GM20431 (cell line): Measurements from ENCODE around the gene PTPRQ.
"Not testable (repeated sequence)": the region's sequence is repeated elsewhere in the genome, so short reads cannot be mapped to it uniquely, and the experiment has no call there.

Experiments used
- in situ Hi-C: fragments of 300-500 bp; cut with MseI, MboI; formaldehyde crosslinking; loops from one replicate; pipeline ENCODE4 v1.15.0; 2020; ENCODE audit warnings: low sequenced_read_pairs; ENCODE audit not compliant: unreplicated experiment

Gene PTPRQ

GRCh38 chr12:80443974-80444666 is at the start of gene PTPRQ:
TSS of gene PTPRQ (plus strand) at chr12:80444235. CDS start at chr12:80444346, 111 bp downstream.
- in situ Hi-C loops = no loop called here

- in situ Hi-C loops = no loop called here
Measured at GRCh38 chr12:80400571-80400991, 43.5 kb upstream of the PTPRQ start.

- in situ Hi-C loops = no loop called here
Measured at GRCh38 chr12:80401191-80401590, 42.8 kb upstream of the PTPRQ start.

GRCh38 chr12:80404629-80405028 is 39.4 kb upstream of the PTPRQ start:
- in situ Hi-C loops = no loop called here

GRCh38 chr12:80406253-80406652 is 37.8 kb upstream of the PTPRQ start:
- in situ Hi-C loops = no loop called here

GRCh38 chr12:80411787-80412186 is 32.2 kb upstream of the PTPRQ start:
- in situ Hi-C loops = no loop called here

- in situ Hi-C loops = no loop called here
Measured at GRCh38 chr12:80412343-80412953, 31.6 kb upstream of the PTPRQ start.

GRCh38 chr12:80413462-80413861 is 30.6 kb upstream of the PTPRQ start:
- in situ Hi-C loops = no loop called here

- in situ Hi-C loops = no loop called here
Measured at GRCh38 chr12:80415466-80415865, 28.6 kb upstream of the PTPRQ start.

GRCh38 chr12:80419644-80420043 is 24.4 kb upstream of the PTPRQ start:
- in situ Hi-C loops = no loop called here

- in situ Hi-C loops = no loop called here
Measured at GRCh38 chr12:80420075-80420474, 24.0 kb upstream of the PTPRQ start.

- in situ Hi-C loops = no loop called here
Measured at GRCh38 chr12:80422550-80422949, 21.5 kb upstream of the PTPRQ start.

GRCh38 chr12:80432061-80432460 is 12.0 kb upstream of the PTPRQ start:
- in situ Hi-C loops = no loop called here

- in situ Hi-C loops = no loop called here
Measured at GRCh38 chr12:80441921-80442320, 2.1 kb upstream of the PTPRQ start.

- in situ Hi-C loops = no loop called here
Measured at GRCh38 chr12:80442426-80443222, 1.4 kb upstream of the PTPRQ start.

GRCh38 chr12:80445083-80445793 is 1.2 kb downstream of the PTPRQ start:
- in situ Hi-C loops = no loop called here

GRCh38 chr12:80456513-80456912 is 12.5 kb downstream of the PTPRQ start:
- in situ Hi-C loops = no loop called here

- in situ Hi-C loops = no loop called here
Measured at GRCh38 chr12:80460972-80461371, 16.9 kb downstream of the PTPRQ start.

- in situ Hi-C loops = not testable (repeated sequence)
Measured at GRCh38 chr12:80461851-80462250, 17.8 kb downstream of the PTPRQ start.

- in situ Hi-C loops = no loop called here
Measured at GRCh38 chr12:80469681-80470080, 25.6 kb downstream of the PTPRQ start.
